HepG2 (cell line): ENCODE measurements around the gene ADM. TPM values are rescaled to one million over a fixed set of nuclear protein-coding genes. Genes with fewer than 3 reads are reported as not detected.

ENCODE experiments used
- CENPT ChIP-seq: sonication (generic); formaldehyde crosslinking; IDR thresholded peaks from 2 replicates; pipeline ENCODE4 v1.8.0; 2022; ENCODE audit warnings: low read depth, mild to moderate bottlenecking, moderate library complexity, missing genetic modification reagents
- EZH2 ChIP-seq: conservative IDR thresholded peaks from 2 replicates; pipeline ENCODE4 v1.6.1; 2012; ENCODE audit warnings: mild to moderate bottlenecking, low read depth, low read length, moderate library complexity
- IKZF4 ChIP-seq: sonication (generic); formaldehyde crosslinking; IDR thresholded peaks from 2 replicates; pipeline ENCODE4 v1.5.1; 2020; ENCODE audit warnings: borderline replicate concordance, mild to moderate bottlenecking, low read depth, missing genetic modification reagents; ENCODE audit errors: not compliant biosample characterization
- KDM5A ChIP-seq: fragments of 200-600 bp; sonication (generic); IDR thresholded peaks from 2 replicates; pipeline ENCODE4 v1.7.0; 2018; ENCODE audit warnings: antibody characterized with exemption, mild to moderate bottlenecking, low read length, borderline replicate concordance
- KLF16 ChIP-seq, 2 experiments: sonication (generic) in 1 of 2; formaldehyde crosslinking in 1 of 2; IDR thresholded peaks; 2 replicates each; pipeline versions ENCODE4 v1.6.1 to v1.8.0; 2016 to 2023; ENCODE audit warnings: missing genetic modification reagents in 2 of 2, missing compliant biosample characterization in 1 of 2
- LRRFIP1 ChIP-seq: sonication (generic); formaldehyde crosslinking; conservative IDR thresholded peaks from 2 replicates; pipeline ENCODE4 v1.4.0; 2020; ENCODE audit warnings: missing genetic modification reagents
- MTF2 ChIP-seq: sonication (generic); formaldehyde crosslinking; IDR thresholded peaks from 2 replicates; pipeline ENCODE4 v1.5.0; 2020; ENCODE audit warnings: missing genetic modification reagents, borderline replicate concordance
- RFX5 ChIP-seq: IDR thresholded peaks from 2 replicates; pipeline ENCODE4 v1.6.1; 2011; ENCODE audit warnings: low read depth, low read length, improper control_type of control experiment
- SCMH1 ChIP-seq: sonication (generic); formaldehyde crosslinking; IDR thresholded peaks from 2 replicates; pipeline ENCODE4 v1.9.0; 2021; ENCODE audit warnings: missing genetic modification reagents, mild to moderate bottlenecking, borderline replicate concordance
- ZNF30 ChIP-seq: sonication (generic); formaldehyde crosslinking; IDR thresholded peaks from 2 replicates; pipeline ENCODE4 v1.5.0; 2020; ENCODE audit warnings: mild to moderate bottlenecking, missing genetic modification reagents
- ZNF569 ChIP-seq: sonication (generic); formaldehyde crosslinking; IDR thresholded peaks from 2 replicates; pipeline ENCODE4 v1.5.0; 2020; ENCODE audit warnings: mild to moderate bottlenecking, missing genetic modification reagents, moderate library complexity, borderline replicate concordance
- ZNF629 ChIP-seq: sonication (generic); formaldehyde crosslinking; conservative IDR thresholded peaks from 2 replicates; pipeline ENCODE4 v1.5.0; 2020; ENCODE audit warnings: missing genetic modification reagents
- ZNF713 ChIP-seq: sonication (generic); formaldehyde crosslinking; IDR thresholded peaks from 2 replicates; pipeline ENCODE4 v1.4.0; 2020; ENCODE audit warnings: mild to moderate bottlenecking, missing genetic modification reagents
- polyA plus RNA-seq, 8 experiments: library from polyadenylated mRNA; depleted of rRNA in 3 of 8; stranded (reverse) in 7 of 8; unstranded in 1 of 8; fragments of >200 nt; fragmentation: Illumina TruSeq in 4 of 8; extraction: Trizol in 4 of 8; gene quantifications; 2 replicates each; pipeline versions ENCODE4 v1.2.1 to v1.2.3, GENCODE V29; 2011 to 2016; ENCODE audit warnings: low read depth in 4 of 8, missing spikeins in 1 of 8, mixed read lengths in 1 of 8; ENCODE audit not compliant: insufficient read depth in 1 of 8
- total RNA-seq, 5 experiments: library from RNA; depleted of rRNA; stranded (reverse); fragments of >200 nt; fragmentation: Illumina TruSeq; extraction: Trizol; gene quantifications; 2 replicates each; pipeline ENCODE4 v1.2.3, GENCODE V29; 2016; ENCODE audit warnings: low read depth in 1 of 5
- TF ChIP-seq, protein P1 (sequence below): sonication (generic); formaldehyde crosslinking; IDR thresholded peaks from 2 replicates; pipeline ENCODE4 v1.4.0; 2020; ENCODE audit warnings: missing genetic modification reagents
- TF ChIP-seq, protein P2 (sequence below): sonication (generic); formaldehyde crosslinking; conservative IDR thresholded peaks from 2 replicates; pipeline ENCODE4 v1.5.0; 2020; ENCODE audit warnings: missing genetic modification reagents
- TF ChIP-seq, protein P3 (sequence below): sonication (generic); formaldehyde crosslinking; IDR thresholded peaks from 2 replicates; pipeline ENCODE4 v1.4.0; 2020; ENCODE audit warnings: missing genetic modification reagents
- TF ChIP-seq, protein P4 (sequence below): sonication (generic); formaldehyde crosslinking; IDR thresholded peaks from 2 replicates; pipeline ENCODE4 v1.5.0; 2020; ENCODE audit warnings: mild to moderate bottlenecking, missing genetic modification reagents

The ADM gene
- total and polyA plus RNA-seq, 2 of the 13 experiments (the other 11 are each of a cell fraction or from before 2014, with no cell fraction given) = 10.7 to 26.1 TPM

- TF ChIP-seq KDM5A = no peak
- TF ChIP-seq, protein P1, sequence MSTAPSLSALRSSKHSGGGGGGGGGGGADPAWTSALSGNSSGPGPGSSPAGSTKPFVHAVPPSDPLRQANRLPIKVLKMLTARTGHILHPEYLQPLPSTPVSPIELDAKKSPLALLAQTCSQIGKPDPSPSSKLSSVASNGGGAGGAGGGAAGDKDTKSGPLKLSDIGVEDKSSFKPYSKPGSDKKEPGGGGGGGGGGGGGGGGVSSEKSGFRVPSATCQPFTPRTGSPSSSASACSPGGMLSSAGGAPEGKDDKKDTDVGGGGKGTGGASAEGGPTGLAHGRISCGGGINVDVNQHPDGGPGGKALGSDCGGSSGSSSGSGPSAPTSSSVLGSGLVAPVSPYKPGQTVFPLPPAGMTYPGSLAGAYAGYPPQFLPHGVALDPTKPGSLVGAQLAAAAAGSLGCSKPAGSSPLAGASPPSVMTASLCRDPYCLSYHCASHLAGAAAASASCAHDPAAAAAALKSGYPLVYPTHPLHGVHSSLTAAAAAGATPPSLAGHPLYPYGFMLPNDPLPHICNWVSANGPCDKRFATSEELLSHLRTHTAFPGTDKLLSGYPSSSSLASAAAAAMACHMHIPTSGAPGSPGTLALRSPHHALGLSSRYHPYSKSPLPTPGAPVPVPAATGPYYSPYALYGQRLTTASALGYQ = peak; percentile 73
- TF ChIP-seq LRRFIP1 (CRISPR knock-in tag) = no peak
- TF ChIP-seq ZNF30 (CRISPR knock-in tag) = no peak
- no peak for TF ChIP-seq ZNF713 (CRISPR knock-in tag)
- TF ChIP-seq, protein P2, sequence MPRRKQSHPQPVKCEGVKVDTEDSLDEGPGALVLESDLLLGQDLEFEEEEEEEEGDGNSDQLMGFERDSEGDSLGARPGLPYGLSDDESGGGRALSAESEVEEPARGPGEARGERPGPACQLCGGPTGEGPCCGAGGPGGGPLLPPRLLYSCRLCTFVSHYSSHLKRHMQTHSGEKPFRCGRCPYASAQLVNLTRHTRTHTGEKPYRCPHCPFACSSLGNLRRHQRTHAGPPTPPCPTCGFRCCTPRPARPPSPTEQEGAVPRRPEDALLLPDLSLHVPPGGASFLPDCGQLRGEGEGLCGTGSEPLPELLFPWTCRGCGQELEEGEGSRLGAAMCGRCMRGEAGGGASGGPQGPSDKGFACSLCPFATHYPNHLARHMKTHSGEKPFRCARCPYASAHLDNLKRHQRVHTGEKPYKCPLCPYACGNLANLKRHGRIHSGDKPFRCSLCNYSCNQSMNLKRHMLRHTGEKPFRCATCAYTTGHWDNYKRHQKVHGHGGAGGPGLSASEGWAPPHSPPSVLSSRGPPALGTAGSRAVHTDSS = no peak
- no peak for TF ChIP-seq CENPT
- TF ChIP-seq EZH2 = no peak
- peak; percentile 55; the same call in 1 of the 2 replicates for TF ChIP-seq ZNF629 (CRISPR knock-in tag)
- TF ChIP-seq IKZF4 = no peak
- TF ChIP-seq RFX5 = no peak
- peak in 1 of 2 experiments; percentile 93; a peak in 2 of 4 replicates for TF ChIP-seq KLF16 (CRISPR knock-in tag; IDR thresholded peaks at IDR 0.05)
- TF ChIP-seq SCMH1 (CRISPR knock-in tag) = no peak
- no peak for TF ChIP-seq MTF2
- TF ChIP-seq, protein P3, sequence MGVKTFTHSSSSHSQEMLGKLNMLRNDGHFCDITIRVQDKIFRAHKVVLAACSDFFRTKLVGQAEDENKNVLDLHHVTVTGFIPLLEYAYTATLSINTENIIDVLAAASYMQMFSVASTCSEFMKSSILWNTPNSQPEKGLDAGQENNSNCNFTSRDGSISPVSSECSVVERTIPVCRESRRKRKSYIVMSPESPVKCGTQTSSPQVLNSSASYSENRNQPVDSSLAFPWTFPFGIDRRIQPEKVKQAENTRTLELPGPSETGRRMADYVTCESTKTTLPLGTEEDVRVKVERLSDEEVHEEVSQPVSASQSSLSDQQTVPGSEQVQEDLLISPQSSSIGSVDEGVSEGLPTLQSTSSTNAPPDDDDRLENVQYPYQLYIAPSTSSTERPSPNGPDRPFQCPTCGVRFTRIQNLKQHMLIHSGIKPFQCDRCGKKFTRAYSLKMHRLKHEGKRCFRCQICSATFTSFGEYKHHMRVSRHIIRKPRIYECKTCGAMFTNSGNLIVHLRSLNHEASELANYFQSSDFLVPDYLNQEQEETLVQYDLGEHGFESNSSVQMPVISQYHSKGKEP (CRISPR knock-in tag) = 0 out of 2 replicates have a peak, but pooled peaks have one; percentile 5
- TF ChIP-seq, protein P4, sequence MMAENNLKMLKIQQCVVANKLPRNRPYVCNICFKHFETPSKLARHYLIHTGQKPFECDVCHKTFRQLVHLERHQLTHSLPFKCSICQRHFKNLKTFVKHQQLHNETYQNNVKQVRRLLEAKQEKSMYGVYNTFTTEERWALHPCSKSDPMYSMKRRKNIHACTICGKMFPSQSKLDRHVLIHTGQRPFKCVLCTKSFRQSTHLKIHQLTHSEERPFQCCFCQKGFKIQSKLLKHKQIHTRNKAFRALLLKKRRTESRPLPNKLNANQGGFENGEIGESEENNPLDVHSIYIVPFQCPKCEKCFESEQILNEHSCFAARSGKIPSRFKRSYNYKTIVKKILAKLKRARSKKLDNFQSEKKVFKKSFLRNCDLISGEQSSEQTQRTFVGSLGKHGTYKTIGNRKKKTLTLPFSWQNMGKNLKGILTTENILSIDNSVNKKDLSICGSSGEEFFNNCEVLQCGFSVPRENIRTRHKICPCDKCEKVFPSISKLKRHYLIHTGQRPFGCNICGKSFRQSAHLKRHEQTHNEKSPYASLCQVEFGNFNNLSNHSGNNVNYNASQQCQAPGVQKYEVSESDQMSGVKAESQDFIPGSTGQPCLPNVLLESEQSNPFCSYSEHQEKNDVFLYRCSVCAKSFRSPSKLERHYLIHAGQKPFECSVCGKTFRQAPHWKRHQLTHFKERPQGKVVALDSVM (CRISPR knock-in tag) = no peak
- no peak for TF ChIP-seq ZNF569 (CRISPR knock-in tag)
These were observed 21.4 kb downstream of the ADM start (continued) for GRCh38 chr11:10326012-10326964.
